Measurements from ENCODE around the gene SLC23A2.
"Not testable (repeated sequence)": the region's sequence is repeated elsewhere in the genome, so short reads cannot be mapped to it uniquely, and the experiment has no call there.

Gene SLC23A2

GRCh38 chr20:4926531-4927156 is 74.7 kb downstream of the SLC23A2 start:
- DNase-seq = no peak

- peak; percentile 44 for DNase-seq
Measured at GRCh38 chr20:4925842-4926530, 75.3 kb downstream of the SLC23A2 start.

- no peak for DNase-seq
Measured at GRCh38 chr20:4924446-4924845, 76.9 kb downstream of the SLC23A2 start.

GRCh38 chr20:4924032-4924431 is 77.3 kb downstream of the SLC23A2 start:
- DNase-seq = no peak

GRCh38 chr20:4922186-4922585 is 79.1 kb downstream of the SLC23A2 start:
- DNase-seq = no peak

- not testable (repeated sequence) for DNase-seq
Measured at GRCh38 chr20:4921271-4921670, 80.0 kb downstream of the SLC23A2 start.

GRCh38 chr20:4920655-4921054 is 80.7 kb downstream of the SLC23A2 start:
- no peak for DNase-seq

- no peak for DNase-seq
Measured at GRCh38 chr20:4920131-4920530, 81.2 kb downstream of the SLC23A2 start.

- no peak for DNase-seq
Measured at GRCh38 chr20:4919047-4919704, 82.1 kb downstream of the SLC23A2 start.

- DNase-seq = no peak
Measured at GRCh38 chr20:4918473-4918872, 82.8 kb downstream of the SLC23A2 start.

- no peak for DNase-seq
Measured at GRCh38 chr20:4916971-4917881, 84.1 kb downstream of the SLC23A2 start.

- DNase-seq = no peak
Measured at GRCh38 chr20:4913147-4913546, 88.2 kb downstream of the SLC23A2 start.

GRCh38 chr20:4912380-4913142 is 88.7 kb downstream of the SLC23A2 start:
- DNase-seq = no peak

- no peak for DNase-seq
Measured at GRCh38 chr20:4910951-4911350, 90.4 kb downstream of the SLC23A2 start.

GRCh38 chr20:4905613-4906012 is 95.7 kb downstream of the SLC23A2 start:
- DNase-seq = peak; percentile 3

GRCh38 chr20:4905195-4905594 is 96.1 kb downstream of the SLC23A2 start:
- DNase-seq = no peak

- no peak for DNase-seq
Measured at GRCh38 chr20:4904127-4904860, 97.0 kb downstream of the SLC23A2 start.

- no peak for DNase-seq
Measured at GRCh38 chr20:4902788-4903187, 98.5 kb downstream of the SLC23A2 start.

- DNase-seq = no peak
Measured at GRCh38 chr20:4901031-4901818, 100.1 kb downstream of the SLC23A2 start.
